Inferior parietal cortex (tissue), 1 donor: Measurements from ENCODE around the gene MARCHF3.
"Not testable (repeated sequence)": the region's sequence is repeated elsewhere in the genome, so short reads cannot be mapped to it uniquely, and the experiment has no call there.

Experiments
- DNase-seq: peaks from one replicate; pipeline ENCODE4 v3.0.0-alpha.2; 2016; ENCODE audit errors: extremely low spot score

Gene MARCHF3

DNA sequence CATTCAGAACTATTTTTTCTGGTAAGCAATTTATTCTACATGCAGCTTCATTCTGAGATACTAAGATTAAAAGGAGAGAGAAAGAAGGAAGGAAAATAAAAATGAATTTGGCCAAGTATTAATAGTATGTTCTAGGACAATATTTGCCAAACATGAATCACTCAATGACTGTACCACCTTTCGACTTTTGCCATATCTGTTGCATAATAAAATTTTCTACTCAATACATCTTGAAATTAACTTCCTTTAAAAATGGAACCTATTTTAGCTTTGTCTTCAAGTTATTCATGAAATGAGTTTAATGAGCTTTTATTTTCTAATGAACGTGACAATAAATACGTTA, 111.8 kb downstream of the MARCHF3 start:
- DNase-seq, result no peak

DNA sequence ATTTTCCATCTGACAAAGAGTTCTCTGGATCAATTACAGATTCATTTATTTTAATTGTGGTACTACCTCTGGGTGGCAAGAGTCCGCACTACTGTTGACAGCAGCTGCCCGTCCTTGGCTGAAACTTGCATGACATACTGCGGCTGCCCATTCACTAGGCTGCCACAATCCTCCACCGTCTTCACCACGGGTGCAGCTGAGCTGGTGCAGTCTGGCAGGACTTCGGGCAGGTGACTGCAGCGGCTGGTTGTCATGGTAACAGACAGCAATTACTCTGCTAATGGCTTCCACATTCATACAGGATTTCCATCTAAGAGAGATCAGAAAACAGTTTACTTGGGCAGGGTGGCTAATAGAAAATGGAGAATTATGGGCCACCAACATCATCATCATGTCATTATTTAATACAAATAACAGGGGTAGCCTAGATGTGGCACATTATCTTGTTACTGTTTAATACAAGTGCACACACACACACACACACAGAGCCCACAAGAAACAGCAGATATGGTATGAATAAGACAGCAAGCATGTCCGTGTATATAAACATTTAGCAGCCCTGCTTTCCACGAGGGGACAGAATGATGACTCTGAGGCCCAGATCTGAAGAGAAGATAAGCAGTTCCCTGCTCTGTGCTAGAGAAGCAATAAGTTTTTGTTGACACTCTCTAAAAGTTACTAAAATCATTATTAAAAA, 112.3 kb downstream of the MARCHF3 start:
- no peak for DNase-seq

DNA sequence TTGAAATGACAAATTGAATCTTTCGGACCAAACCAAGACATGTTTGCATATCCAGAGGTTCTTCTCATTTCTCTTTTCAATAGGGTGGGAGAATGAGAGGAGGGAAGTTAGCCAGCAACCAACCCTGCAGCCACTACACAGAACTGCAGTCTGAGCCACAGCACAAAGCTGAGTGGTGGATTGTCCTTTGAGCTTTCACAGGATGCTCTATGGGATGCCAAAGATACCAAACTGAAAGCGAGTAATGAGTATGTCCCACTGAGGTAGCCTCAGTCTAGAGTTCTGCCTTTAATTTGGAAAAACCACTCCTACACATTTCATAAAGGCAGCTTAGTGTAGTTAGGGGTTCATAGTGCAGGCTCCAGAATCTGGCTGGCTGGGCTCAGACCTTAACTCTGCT, 114.9 kb downstream of the MARCHF3 start:
- DNase-seq, result no peak

DNA sequence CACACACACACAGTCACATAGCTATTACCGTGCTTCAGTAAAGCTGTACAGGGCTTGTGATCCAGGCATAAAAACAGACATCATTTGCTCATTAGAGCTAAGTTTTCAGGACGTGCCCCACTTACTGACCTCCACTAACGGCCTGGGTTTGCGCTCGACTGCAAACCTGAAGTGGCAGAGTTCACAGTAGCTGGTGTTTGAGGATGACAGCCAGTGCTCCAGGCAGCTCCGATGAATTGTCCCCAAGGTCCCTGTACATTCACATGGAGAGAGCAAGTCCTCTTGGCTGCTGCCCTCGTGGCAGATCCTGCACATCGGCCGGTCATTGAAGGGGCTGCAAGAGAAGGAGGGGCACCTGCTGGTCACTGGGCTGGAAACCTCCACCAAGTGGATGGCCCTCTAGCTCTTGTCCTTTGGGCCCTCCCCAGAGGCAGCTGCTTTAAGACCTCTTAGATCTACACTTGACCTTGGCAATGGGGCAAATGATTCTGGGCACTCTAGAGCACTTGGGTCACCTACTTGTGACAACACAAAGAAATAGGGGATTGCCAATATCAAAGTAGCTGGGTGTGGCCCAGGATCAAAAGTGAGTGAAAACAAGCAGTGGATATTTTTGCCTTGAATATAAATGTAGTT, 115.4 kb downstream of the MARCHF3 start:
- DNase-seq, result no peak

DNA sequence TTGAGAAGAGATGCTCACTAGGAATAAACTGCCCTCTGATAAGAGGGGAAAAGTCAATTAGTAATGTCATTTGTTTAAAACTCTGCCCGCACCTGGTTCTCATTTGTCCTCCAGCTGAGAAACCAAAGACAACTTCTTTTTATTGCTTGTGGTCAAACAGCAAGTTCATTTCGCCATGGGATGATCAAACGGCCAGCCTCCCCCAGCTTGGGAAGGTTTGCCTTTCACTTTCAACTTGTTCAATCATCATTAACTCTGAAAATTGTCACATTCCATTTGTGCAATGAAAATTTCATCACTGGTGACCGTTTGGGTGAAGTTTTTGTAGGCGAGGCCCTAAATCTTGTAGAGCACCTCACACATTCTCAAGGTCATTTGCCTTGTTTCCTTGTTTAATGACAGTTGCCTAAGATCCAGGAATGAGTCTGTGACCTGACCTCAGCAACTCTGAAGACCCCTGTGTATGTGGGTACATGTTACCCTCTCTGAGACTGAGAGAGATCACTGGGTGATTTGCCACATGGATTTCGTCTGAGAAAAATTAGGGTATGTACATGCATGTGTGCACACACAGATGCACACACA, 117.7 kb downstream of the MARCHF3 start:
- DNase-seq, result no peak

DNA sequence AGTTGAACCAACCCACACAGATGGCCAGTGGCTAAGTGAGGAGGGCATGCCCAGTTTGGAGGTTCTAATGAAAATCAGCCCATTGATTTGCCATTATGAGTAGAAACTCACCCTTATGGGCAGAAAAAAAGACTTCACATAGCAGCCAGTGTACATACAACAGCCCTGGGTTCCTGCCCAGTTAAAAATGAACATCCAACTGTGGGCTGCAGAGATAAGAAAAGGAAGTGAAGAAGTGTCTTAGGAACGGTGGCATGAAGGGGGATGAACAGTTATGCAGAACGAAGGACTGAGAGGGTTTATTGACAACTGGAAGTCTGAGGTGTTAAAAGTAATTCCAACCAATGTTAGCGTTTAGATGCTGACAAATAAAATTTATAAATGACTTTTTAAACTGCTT, 118.4 kb downstream of the MARCHF3 start:
- DNase-seq, result no peak

DNA sequence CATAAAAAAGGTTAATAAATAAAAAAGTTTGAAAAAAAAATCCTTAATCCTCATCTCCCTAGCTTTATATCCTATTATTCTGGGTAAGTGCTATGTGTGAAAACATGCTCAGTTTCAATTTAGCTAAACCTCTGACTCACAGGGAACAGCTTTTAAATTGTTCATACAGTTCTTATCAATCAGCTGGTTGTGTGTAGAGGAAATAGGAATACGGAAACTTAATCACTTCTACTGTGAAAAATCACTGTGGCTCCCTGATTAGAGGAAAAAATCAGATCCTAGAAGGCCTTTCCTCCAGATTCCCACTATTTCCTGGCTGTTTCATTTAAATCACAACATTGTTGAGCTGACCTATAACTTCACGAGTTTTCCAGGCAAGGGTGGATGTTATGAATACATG, 120.5 kb downstream of the MARCHF3 start:
- DNase-seq, result no peak

DNA sequence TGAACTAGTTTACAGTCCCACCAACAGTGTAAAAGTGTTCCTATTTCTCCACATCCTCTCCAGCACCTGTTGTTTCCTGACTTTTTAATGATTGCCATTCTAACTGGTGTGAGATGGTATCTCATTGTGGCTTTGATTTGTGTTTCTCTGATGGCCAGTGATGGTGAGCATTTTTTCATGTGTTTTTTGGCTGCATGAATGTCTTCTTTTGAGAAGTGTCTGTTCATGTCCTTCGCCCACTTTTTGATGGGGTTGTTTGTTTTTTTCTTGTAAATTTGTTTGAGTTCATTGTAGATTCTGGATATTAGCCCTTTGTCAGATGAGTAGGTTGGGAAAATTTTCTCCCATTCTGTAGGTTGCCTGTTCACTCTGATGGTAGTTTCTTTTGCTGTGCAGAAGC, 126.0 kb downstream of the MARCHF3 start:
- not testable (repeated sequence) for DNase-seq

DNA sequence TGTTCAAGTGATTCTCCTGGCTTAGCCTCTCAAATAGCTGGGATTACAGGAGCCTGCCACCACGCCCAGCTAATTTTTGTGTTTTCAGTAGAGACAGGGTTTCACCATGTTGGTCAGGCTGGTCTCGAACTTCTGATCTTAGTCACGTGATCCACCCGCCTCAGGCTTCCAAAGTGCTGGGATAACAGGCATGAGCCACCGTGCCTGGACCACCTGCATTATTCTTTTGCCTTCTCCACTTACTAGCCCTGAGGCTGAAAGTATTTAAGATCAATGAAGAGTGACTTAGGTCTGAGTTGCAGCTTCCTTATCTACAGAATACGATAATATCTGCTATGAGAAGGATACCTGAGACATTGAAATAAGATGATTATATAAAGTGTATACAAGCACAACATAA, 129.6 kb downstream of the MARCHF3 start:
- no peak for DNase-seq

DNA sequence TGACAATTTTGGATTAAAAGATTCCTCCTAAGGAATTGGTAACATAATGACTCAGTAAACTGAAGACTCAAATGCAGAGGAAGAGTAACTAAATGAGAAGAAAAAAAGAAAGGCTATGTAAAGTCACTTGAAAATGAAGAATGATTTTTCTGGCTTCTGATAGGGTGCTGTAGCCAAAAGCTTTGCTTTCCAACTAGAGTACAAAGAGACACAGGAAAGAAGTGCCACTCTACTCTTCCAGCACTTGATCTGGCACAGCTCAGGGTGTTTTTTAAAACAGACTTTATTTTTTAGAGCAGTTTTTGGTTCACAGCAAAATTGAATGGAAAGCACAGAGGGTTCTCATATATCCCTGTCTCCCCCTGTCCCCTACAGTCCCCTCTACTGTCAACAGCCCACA, 130.9 kb downstream of the MARCHF3 start:
- no peak for DNase-seq

DNA sequence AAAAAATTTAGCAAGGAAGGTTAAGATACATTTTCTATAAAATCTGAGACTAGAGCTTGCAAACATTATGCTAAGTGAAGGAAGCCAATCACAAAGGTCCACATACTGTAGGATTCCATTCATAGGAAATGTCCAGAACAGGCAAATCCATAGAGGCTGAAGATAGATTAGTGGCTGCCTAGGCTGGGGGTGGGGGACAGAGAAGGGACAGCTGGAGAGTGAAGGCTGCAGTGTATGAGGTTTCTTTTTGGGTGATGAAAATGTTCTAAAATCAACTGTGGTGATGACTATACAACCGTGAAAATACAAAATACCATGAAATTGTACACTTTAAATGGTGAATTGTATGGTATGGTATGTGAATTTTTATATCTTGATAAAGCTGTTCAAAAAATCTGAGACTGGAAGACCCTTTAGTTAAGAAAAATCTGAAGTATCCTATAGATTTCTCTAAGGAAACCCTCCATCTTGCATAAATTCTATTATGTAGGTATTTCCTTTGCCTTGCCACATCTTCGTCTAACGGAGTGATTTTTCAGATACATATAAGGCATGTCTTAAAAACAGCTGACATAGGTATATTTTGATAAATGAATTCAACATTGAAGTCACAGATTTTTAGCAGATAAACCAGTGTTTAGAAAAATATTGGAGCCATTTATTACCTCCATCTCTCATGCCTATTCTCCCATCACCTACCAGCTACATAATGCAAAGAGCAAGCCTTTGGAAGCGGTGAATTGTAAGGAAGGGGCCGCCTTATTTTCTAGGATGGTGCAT, 132.3 kb downstream of the MARCHF3 start:
- DNase-seq, result no peak

DNA sequence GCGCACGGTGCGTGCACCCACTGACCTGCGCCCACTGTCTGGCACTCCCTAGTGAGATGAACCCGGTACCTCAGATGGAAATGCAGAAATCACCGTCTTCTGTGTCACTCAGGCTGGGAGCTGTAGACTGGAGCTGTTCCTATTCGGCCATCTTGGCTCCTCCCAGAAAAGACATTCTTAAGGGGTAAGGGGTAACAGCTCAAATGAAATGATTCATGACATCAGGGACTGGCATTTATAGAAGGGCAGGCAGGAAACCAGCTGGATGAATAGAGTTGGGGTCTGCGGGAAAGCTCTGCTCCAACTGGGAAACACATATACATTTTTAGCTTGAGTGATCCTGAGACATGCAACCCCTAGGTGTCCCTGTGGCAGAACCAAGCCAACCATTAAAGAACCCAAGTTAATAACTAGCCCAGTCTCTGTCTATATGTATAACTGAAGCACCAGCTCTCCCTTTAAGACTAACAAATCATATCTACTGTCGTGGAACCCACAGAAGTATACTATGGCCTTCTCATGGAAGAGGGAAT, 134.1 kb downstream of the MARCHF3 start:
- DNase-seq, result no peak

DNA sequence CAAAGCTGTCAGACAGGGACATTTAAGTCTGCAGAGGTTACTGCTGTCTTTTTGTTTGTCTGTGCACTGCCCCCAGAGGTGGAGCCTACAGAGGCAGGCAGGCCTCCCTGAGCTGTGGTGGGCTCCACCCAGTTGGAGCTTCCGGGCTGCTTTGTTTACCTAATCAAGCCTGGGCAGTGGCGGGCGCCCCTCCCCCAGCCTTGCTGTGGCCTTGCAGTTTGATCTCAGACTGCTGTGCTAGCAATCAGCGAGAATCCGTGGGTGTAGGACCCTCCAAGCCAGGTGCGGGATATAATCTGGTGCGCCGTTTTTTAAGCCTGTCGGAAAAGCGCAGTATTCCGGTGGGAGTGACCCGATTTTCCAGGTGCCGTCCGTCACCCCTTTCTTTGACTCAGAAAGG, 134.6 kb downstream of the MARCHF3 start:
- not testable (repeated sequence) for DNase-seq

DNA sequence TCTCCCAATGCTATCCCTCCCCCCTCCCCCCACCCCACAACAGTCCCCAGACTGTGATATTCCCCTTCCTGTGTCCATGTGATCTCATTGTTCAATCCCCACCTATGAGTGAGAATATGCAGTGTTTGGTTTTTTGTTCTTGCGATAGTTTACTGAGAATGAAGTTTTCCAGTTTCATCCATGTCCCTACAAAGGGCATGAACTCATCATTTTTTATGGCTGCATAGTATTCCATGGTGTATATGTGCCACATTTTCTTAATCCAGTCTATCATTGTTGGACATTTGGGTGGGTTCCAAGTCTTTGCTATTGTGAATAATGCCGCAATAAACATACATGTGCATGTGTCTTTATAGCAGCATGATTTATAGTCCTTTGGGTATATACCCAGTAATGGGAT, 139.9 kb downstream of the MARCHF3 start:
- DNase-seq, result not testable (repeated sequence)

DNA sequence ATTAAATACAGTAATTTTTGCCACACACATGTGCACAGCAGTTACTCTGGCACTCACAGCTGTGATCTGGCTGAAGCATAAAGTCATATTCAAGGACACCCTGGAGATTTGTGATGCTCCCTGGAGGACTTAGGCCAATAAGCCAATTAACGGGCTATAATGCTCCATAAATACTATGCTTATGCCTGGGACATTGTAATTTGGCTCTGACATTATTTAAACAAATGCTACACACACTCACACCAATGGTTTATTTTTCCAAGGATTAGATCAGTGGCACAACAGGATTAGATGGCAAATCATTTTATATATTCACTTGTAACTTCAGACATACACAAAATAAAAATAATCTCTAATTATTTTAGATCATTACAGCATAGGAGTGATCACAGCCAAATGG, 142.2 kb downstream of the MARCHF3 start:
- no peak for DNase-seq

DNA sequence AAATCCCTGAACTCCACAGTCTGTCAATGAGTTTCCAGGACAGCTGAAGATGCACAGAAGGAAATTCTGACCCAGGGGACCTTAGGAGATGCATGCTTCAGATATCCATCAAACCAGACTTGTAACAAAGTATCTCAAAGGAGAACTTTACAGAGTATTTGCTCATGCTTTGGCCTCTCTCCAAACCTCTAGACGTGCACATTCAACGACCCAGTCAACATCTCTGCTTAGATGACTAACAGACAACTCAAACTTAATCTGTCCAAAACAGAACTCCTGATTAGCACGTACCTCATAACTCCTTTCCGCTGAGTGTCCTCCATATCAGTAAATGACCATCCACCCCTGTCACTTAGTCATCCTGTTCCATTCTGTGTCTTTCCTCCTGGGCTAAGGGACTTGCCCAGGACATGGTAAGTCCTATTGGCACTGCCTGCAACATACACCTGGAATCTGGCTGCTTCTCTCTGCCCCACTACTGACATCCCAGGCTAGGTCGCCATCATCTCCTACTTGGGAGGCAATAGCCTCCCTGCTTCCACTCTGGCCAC, 146.0 kb downstream of the MARCHF3 start:
- peak; percentile 35 for DNase-seq

DNA sequence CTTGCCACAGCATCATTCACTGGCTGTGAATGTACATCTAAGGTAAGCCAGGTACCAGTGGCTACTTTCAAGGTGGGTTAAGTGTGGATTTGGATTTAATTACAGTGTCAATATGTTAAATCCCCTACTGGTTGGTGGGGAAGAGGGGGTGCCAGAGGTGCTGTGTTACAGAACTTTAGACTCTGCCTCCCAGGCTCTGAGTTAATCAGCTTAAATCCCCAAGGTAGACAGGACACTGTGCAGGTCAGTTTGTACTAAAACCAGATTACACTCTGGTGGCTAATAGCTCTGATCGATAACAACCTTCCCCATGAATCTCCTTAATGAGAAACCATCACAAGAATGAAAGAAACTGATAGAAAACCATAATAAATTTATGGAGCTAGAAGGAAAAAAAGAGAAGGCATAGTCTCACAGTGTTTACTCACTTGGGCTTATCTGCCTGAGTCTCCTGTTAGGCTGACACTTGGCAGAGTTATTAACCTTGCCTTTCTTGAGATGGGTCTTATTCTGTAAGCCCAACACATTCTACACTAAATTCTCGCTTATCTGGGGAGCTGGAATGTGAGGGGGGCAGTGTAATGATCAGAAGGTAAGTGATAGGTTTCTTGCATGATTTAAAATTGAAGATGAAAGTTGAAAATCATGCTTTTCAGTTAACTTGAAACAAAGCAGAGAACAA, 146.7 kb downstream of the MARCHF3 start:
- no peak for DNase-seq

DNA sequence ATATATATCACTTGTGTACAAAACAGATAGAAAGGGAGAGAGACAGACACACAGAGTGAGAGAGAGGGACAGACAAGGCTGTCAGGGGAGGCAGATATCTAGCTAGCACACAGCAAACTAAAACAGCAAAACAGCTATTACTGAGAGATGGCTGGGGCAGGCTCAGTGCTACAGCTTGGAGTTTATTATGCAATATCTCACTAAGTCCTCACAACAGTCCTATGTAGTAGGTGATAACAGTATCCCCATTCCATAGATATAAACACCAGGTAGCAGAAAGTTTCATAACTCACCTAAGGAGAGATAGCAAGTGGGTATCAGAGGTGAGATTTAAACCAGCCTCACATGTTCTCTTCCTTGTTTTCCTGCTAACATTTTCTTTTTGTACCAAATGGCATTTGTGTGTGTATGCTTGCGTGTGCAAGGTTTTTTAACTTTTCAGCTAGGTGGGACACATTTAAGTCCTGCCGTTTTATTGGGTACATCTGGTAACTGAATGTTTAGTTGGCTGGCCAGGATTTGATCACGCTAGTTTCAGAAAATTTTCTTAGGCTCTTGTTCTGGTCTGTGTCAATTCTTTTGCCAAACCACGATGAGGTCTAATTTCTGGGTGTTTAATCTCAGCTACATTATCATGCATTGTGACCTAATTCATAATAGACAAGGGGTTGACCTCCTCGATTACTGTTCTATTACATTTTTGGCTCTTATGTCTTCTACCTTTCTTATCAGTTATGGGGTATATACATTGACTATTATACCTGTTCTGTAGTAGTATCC, 148.3 kb downstream of the MARCHF3 start:
- no peak for DNase-seq

DNA sequence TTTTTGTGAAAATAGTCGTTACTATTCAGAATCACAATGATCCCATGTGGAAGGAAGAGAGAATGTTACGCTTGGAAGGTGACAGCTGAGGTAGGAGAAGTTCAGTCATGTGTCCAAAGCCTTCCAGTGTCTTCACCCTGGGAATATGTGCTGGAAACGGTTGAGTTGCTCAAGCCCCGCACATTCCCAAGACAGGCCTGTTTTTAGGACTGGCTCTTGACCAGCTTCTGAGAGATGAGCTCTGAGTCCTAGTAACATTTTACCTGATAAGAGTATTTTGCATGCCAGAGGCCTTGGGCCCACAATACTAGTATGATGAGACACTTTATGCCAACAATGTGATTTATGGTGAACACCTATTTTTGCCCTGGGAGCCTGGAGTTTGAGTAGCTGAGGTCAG, 151.7 kb downstream of the MARCHF3 start:
- no peak for DNase-seq

DNA sequence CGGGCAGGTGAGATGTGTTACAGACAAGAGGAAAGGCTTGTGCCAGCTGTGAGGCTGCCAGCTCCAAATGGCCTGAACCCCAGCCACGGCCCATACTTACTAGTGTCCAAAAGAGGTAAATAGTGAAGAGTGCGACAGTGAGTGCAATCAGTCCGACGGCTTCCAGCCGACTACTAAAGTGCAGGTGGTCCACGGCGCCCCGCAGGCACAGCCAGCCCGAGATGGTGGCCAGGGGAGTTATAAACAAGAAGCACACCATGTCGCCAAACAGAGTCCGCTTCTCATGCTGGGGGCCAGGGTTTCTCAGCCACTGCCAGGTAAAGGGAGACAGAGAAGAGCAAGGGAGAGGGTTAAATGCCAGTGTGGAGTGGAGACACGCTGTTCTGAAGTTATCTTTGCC, 152.3 kb downstream of the MARCHF3 start:
- no peak for DNase-seq

DNA sequence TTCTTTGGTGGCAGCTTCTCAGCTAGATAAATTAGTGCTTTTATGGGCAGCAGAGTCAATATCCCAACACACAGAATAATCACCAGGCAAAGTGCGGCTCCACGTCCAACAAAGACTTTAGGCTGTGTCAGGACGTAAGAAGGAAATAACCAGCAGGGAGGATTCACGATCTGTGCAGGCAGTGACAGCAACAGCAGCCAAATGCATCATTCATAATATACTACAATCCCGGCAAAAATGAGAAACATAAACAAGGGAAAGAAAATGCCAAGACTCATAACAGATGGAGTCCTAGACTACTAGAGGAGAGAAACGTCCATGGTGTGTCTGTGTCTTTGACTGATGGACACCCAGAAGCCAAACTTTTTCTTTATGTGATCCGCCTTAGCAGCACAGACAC, 152.8 kb downstream of the MARCHF3 start:
- DNase-seq, result no peak
